Lung (tissue), 12 donors: Measurements from ENCODE around the gene TTLL13. TPM values are rescaled to one million over a fixed set of nuclear protein-coding genes. Genes with fewer than 3 reads are reported as not detected.

Source experiments
- ATAC-seq: fragments of 200-7000 bp; cut with Tn5 transposase; one replicate; pipeline ENCODE4 v1.9.1; 2020; ENCODE audit warnings: moderate number of reproducible peaks; ENCODE audit not compliant: insufficient read depth, low FRiP score
- DNase-seq, 3 donors: peaks; one replicate each; pipeline ENCODE4 v3.0.0-alpha.2; 2013 to 2017
- H3K27ac ChIP-seq, 2 donors: one replicate each; pipeline ENCODE4 v1.5.1; 2013; ENCODE audit warnings: mild to moderate bottlenecking in 2 of 2, moderate library complexity in 2 of 2, control low read depth in 1 of 2, inconsistent platforms in 1 of 2, low read depth in 1 of 2, low read length in 1 of 2
- H3K27me3 ChIP-seq, 3 donors: one replicate each; pipeline ENCODE4 v1.5.1; 2013; ENCODE audit warnings: low read length in 2 of 3; ENCODE audit not compliant: control insufficient read depth in 3 of 3, insufficient read depth in 3 of 3
- H3K36me3 ChIP-seq, 4 donors: one replicate each; pipeline ENCODE4 v1.5.1; 2013; ENCODE audit warnings: low read length in 4 of 4, mild to moderate bottlenecking in 1 of 4, moderate library complexity in 1 of 4; ENCODE audit not compliant: control insufficient read depth in 4 of 4, insufficient read depth in 4 of 4
- H3K4me1 ChIP-seq, 5 donors: one replicate each; pipeline ENCODE4 v1.5.1; 2013; ENCODE audit warnings: low read length in 5 of 5, mild to moderate bottlenecking in 2 of 5, moderate library complexity in 1 of 5; ENCODE audit not compliant: control insufficient read depth in 5 of 5, insufficient read depth in 5 of 5
- H3K4me3 ChIP-seq: one replicate; pipeline ENCODE4 v1.5.1; 2013; ENCODE audit warnings: mild to moderate bottlenecking, control low read depth, moderate library complexity
- H3K9ac ChIP-seq, 2 donors: one replicate each; pipeline ENCODE4 v1.5.1; 2013; ENCODE audit warnings: low read length in 2 of 2, control low read depth in 1 of 2; ENCODE audit not compliant: insufficient read depth in 1 of 2
- H3K9me3 ChIP-seq, 4 donors: one replicate each; pipeline ENCODE4 v1.5.1; 2013; ENCODE audit warnings: low read length in 3 of 4, mild to moderate bottlenecking in 1 of 4, moderate library complexity in 1 of 4; ENCODE audit not compliant: control insufficient read depth in 4 of 4, insufficient read depth in 3 of 4
- WGBS, 2 donors: extraction: QIAGEN DNeasy Blood & Tissue Kit; methylation state at CpG; one replicate each; pipeline ENCODE4 v1.1.7; 2013; 5-methylcytosine and 5-hydroxymethylcytosine counted together
- polyA plus RNA-seq, 2 donors: library from polyadenylated mRNA; stranded (reverse); fragments of 200-250 nt; gene quantifications; one replicate each; pipeline ENCODE4 v1.2.1, GENCODE V29; 2013
- total RNA-seq, 2 donors: library from RNA; depleted of rRNA in 1 of 2; stranded (reverse); fragments of >200 nt in 1 of 2; gene quantifications; one replicate each; pipeline ENCODE4 v1.2.1, GENCODE V29; 2014 to 2021
- TF ChIP-seq, protein P1 (sequence below): IDR thresholded peaks from 2 replicates; pipeline ENCODE4 v1.5.1; 2012; ENCODE audit warnings: mild to moderate bottlenecking; ENCODE audit errors: control extremely low read depth, extremely low read depth
- donor health status: control.
- donor health status: control.
- donor health status: Bipolar disorder and iron deficiency.
- donor health status: healthy.
- donor health status: DM: yes; HTN: yes; CAD: no.

Gene TTLL13
- total and polyA plus RNA-seq, 4 donors = 0.11 to 1.4 (median 0.23) TPM

DNA sequence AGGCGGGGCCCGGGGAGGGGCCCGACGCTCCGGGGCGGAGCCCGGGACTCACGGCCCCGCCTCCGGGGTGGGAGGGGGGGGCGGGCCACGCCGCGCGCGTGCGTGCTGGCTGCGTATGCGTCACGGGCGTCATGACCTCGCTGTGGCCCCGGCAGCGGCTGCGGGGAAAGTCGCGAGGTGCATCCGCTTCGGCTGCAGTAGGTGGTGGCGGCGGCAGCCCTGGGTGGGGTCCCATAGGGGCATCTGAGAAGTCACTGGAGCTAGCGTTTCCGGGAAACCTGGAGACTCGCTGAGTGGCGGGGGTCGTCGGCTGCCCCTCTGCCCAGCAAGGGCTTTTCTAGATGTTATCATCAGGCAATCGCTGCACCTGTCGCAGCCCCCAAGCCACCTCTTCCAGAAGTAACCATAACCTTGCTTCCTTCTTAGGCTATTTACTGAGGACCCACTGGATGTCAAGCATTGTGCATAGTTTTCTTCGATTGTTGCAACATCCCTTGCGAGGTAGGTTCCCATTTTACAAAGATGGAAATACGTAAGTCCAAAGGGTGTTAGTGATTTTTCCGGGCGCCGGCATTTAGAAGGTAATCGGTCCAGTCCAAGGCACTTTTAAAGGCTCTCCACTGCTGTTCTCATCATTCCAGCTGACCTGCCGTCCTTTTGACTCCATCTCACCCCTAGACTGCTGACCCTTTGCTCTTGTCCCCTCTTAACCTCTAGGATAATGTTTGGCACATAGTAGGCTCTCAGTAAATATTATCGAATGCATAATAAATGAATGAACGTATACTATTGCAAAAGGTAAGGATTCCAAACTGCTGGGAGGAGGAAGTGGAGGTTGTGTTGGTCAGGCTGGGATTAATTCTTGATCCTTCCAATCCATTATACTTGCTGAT is 15.0 kb upstream of the TTLL13 start, which contains the start of gene GDPGP1:
GDPGP1 (plus strand) TSS at position 114 of the 893 bp plus-strand sequence. CDS start 6,700 bp downstream, outside the sequence.
- peak in 1 of 3 donors; percentile 21 for DNase-seq
- TF ChIP-seq, protein P1, sequence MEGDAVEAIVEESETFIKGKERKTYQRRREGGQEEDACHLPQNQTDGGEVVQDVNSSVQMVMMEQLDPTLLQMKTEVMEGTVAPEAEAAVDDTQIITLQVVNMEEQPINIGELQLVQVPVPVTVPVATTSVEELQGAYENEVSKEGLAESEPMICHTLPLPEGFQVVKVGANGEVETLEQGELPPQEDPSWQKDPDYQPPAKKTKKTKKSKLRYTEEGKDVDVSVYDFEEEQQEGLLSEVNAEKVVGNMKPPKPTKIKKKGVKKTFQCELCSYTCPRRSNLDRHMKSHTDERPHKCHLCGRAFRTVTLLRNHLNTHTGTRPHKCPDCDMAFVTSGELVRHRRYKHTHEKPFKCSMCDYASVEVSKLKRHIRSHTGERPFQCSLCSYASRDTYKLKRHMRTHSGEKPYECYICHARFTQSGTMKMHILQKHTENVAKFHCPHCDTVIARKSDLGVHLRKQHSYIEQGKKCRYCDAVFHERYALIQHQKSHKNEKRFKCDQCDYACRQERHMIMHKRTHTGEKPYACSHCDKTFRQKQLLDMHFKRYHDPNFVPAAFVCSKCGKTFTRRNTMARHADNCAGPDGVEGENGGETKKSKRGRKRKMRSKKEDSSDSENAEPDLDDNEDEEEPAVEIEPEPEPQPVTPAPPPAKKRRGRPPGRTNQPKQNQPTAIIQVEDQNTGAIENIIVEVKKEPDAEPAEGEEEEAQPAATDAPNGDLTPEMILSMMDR = no peak
- Histone ChIP-seq H3K9ac (peak within 1 kb of the TSS; percentile 73 to 93), H3K27me3 (no peaks in the 10 kb centered on the region), H3K4me1 (peaks cover 0 to 19% (median 3%) of the 10 kb centered on the region in 5 donors), H3K9me3 (no peaks in the 10 kb centered on the region), H3K36me3 (peaks cover 3 to 14% (median 7%) of the 10 kb centered on the region in 4 donors), H3K4me3 (peak within 1 kb of the TSS; percentile 86), H3K27ac (peak within 1 kb of the TSS; percentile 93 to 97)
- ATAC-seq = no peak
- 3 to 6% methylated on average over 36 to 49 of the region's 49 CpGs for WGBS, 2 donors

DNA sequence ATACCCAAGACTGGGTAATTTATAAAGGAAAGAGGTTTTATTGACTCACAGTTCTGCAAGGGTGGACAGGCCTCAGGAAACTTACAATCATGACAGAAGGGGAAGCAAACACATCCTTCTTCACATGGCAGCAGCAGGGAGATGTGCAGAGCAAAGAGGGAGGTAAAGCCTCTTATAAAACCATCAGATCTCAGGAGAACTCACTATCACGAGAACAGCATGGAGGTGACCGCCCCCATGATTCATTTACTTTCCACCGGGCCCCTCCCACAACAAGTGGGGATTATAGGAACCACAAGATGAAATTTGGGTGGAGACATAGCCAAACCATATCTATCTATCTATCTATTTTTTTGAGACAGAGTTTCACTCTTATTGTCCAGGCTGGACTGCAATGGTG is 10.0 kb upstream of the TTLL13 start:
- Histone ChIP-seq H3K4me3 (no peak overlapping the region), H3K36me3 (peaks cover 0 to 9% (median 3%) of the 10 kb centered on the region in 4 donors), H3K4me1 (peaks cover 0 to 6% (median 3%) of the 10 kb centered on the region in 5 donors), H3K27ac (no peak overlapping the region), H3K9ac (no peak overlapping the region), H3K27me3 (no peaks in the 10 kb centered on the region), H3K9me3 (no peaks in the 10 kb centered on the region)
- DNase-seq = no peak
- 87 to 93% methylated on average over 3 of the region's 3 CpGs for WGBS, 2 donors
- TF ChIP-seq, protein P1 = no peak
- no peak for ATAC-seq

DNA sequence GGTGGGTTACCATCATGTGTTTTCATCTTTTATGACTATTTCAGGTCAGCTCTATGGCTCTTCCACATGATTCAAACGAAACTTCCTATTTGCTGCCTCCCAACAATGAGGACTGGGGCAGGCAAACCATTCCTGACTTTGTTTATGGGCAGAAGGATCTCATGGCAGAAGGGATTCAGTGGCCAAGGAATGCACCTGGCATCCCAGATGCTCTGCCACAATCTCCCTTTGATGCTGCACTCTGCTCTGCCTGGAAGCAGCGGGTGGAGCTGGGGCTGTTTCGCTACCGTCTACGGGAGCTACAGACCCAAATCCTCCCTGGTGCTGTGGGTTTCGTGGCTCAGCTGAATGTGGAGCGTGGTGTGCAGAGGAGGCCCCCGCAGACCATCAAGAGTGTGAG is 8.5 kb upstream of the TTLL13 start:
- DNase-seq = no peak
- Histone ChIP-seq H3K27me3 (no peaks in the 10 kb centered on the region), H3K9me3 (no peaks in the 10 kb centered on the region), H3K4me3 (no peak overlapping the region), H3K4me1 (no peaks in the 10 kb centered on the region), H3K9ac (no peak overlapping the region), H3K36me3 (peaks cover 0 to 9% (median 3%) of the 10 kb centered on the region in 4 donors), H3K27ac (no peak overlapping the region)
- TF ChIP-seq, protein P1 = no peak
- 92 to 94% methylated on average over 8 of the region's 8 CpGs for WGBS, 2 donors
- ATAC-seq = no peak
